Activated T-cell treated with anti-CD3 and anti-CD28 coated beads for 48 hours (primary cell): ENCODE results near the gene TSPYL2.

Source experiments
- DNase-seq: peaks from one replicate; pipeline ENCODE4 v3.0.0-alpha.2; 2020; ENCODE audit warnings: low read depth

Gene TSPYL2

DNA sequence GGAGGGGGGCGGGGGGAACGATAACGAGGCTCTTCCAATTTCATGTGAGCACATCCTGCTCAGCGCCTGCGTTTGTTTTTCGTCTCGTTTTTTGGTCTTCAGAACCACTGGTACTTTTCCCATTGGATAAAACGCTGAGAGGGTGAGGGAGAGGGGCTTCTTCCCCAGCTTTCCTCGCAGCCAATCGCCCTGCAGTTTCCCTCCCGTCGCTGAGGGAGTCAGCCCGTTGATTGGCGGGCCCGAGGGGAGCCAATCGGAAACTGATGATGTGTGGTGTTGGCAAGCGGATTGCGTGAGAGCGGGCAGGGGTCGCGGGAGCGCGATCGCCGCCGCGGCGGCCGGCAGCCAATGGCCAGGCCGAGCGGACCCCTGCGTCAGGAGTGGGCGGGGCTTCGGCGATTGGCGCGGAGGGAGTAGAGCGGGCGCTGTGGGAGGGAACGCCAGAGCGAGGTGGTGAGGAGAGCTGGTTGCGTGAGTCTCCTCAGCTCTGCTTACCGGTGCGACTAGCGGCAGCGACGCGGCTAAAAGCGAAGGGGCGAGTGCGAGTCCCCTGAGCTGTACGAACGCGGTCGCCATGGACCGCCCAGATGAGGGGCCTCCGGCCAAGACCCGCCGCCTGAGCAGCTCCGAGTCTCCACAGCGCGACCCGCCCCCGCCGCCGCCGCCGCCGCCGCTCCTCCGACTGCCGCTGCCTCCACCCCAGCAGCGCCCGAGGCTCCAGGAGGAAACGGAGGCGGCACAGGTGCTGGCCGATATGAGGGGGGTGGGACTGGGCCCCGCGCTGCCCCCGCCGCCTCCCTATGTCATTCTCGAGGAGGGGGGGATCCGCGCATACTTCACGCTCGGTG lies at the start of gene TSPYL2:
Gene TSPYL2, plus strand, starts transcription at position 443 of the 848 bp plus-strand sequence. Its CDS starts 132 bp downstream, at position 575.
- peak; percentile 90 for DNase-seq

DNA sequence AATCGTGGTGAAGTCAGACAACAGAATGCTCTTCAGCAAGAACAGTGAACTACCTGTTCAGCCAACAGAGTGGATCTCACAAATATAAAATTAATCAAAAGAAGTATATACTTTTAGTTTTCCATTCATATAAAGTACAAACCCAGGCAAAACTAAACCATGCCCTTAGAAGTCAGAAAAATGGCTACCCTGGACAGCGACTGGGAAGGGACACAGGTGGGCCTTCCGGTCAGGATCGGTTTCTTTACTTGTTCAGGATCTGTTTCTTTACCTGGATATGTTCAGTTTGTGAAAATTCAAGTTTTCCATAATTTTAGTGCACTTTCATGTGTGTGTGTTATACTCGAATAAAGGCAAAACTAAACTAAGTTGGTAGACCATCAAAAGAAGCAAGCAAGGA lies 46.0 kb upstream of the TSPYL2 start:
- DNase-seq, result no peak

DNA sequence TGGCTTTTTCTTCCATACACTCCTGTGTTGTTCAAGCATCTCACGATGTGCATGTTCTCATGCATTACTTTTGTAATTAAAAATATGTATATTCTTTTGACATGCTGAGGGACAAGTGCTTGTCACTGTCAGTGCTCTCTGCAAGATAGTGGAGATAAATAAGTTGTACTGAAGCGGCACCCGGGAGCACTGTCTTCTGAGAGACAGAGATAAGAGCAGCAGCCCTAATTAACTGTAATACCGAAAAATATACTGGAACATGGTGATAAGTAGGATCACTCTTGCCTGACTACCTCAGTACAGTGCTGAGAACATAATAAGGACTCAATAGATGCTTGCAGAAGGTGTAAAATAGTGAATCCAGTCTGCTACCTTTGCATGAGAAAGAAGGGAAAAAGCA lies 42.9 kb upstream of the TSPYL2 start:
- no peak for DNase-seq

DNA sequence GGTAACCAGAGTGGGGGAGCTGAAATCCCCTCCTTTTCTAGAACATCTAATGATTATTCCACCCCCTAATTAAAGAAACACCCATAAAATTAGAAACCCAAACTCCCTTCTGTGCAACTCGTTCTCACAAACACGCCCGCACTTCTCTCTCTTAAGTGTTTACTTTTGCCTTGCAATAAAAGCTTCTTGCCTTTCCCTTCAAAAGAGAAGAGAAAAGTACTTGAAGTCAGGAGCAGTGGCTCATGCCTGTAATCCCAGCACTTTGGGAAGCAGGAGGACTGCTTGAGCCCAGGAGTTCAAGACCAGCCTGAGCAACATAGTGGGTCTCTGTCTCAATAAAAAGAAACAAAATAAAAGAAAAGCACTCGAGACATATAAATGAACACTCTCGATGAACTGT lies 37.2 kb upstream of the TSPYL2 start:
- DNase-seq, result no peak

DNA sequence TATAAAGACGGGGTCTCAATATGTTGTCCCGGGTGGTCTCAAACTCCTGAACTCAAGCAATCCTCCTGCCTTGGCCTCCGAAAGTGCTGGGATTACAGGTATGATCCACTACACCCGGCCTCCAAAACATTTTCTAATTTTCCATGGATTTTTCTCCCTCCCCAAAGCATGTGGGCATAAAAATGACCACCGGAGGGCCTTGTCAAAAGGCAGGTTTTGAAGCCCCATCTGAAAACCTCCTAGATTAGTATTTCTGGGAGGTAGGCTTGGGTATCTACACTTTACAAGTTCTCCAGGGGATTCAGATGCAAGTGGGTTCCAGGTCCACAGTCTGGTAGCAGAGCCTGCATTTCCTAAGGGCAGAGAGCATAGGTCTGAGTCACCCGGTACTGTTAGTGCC lies 34.9 kb upstream of the TSPYL2 start:
- no peak for DNase-seq

DNA sequence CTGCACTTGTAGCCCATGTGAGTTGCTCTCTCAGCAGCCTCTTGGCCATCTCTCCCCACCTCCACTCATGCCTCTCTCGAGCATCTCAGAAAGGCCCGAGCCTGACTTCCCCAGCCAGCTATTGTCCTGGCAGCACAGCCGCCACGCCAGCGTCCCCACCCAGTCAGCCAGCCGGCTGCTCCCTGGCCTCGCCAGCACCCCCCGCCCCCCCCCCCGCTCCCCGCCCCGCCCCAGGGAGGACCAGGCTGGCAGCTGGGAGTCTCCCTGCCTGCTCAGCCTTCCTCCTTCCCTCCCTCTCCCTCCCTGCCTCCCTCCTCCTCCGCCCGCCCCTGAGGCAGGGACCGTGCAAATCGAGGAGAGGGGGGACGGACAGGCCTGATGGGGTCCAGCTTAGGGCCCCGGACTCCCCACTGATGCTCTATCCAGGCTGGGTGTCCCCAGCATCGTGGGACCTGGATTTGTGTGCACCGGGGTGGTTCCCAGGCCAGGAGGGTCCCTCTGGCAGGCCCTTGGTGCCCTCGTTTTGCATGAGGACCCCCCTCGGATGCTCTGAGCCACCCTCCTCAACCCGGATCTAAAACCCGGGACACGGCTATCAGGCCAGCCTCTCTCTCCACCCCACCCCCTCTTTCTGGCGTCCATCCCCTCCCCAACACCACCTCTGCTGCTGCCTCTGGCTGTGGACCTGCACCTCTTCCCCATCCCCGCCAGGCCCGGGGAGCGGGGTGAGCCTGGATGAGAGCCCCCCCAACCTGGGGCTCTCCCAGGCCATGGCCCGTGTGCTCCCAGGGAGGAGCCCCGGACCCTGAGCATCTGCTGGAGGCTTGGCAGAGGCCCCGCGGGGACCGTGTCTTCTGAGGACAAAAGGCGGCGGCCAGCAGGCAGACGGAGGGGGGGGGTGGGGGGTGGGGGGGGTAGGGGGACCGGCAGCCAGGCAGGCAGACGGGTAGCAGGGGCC lies 33.7 kb upstream of the TSPYL2 start, which contains the start of gene GPR173:
Gene GPR173, plus strand, starts transcription at position 621 of the 958 bp plus-strand sequence. CDS start 27,833 bp downstream, outside the sequence.
- DNase-seq, result no peak

DNA sequence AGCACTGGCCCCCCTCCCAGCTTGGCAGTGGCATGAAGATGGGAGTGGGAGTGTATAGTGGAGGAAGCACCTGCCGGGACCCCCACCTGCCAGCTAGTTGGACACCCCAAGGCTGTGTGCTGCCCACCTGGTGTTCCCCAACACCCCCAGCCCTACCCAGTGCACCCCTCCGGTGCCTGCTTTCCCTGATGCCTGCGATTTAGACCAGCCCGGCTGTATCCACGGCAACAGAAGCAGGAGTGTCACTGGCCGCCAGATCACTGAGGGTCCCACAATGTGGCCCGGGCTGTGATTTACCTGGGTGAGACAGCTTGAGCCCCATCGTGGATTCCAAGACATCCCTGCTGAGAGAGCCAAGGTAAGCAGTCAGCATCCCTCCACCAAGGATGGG lies 33.0 kb upstream of the TSPYL2 start:
- DNase-seq, result no peak

DNA sequence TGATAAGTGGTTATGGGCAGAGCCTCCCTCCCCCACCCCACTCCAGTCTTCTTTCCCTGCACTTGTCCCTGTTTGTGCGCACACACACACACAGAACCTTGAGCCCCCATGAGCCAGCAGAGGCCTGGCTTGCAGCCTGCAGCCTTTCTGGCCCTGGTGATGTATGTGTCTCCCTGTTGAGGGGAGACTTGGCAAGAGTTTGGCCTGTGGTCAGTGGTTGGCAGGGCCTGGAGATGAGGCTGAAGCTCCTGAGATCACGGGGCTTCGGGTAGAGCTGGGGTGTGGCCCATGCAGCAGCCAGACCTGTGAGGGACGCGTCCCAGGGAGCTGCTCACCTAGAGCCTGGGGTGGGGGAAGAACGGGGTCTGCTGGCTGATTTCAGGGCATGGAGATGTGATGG lies 31.3 kb upstream of the TSPYL2 start:
- DNase-seq, result no peak

DNA sequence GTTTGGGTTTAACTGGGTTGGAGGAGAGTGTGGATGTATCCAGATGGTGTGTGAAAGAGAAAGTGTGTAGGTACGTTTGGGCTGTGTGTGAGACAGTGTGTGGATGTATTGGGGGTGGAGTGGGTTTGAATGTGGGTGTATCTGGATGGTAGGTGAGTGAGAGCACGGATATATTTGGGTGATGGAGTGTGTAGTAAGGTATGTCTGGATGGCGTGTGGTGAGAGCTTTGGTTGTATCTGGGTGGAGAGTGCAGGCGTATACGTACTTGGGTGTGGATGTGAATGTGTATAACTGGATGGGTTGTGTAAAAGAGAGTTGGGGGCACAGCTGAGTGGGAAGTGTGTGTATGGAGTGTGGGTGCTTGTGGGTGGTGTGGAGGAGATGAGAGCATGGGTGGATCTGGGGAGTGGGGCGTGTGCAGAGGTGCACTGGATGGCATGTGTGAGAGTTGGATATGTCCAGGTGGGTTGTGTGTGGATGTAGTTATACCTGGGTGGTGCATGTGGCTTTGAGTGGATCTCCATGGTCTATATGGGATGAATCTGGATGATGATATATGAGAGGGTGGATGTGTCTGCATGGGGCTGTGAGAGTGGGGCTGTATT lies 26.8 kb upstream of the TSPYL2 start:
- DNase-seq, result no peak

DNA sequence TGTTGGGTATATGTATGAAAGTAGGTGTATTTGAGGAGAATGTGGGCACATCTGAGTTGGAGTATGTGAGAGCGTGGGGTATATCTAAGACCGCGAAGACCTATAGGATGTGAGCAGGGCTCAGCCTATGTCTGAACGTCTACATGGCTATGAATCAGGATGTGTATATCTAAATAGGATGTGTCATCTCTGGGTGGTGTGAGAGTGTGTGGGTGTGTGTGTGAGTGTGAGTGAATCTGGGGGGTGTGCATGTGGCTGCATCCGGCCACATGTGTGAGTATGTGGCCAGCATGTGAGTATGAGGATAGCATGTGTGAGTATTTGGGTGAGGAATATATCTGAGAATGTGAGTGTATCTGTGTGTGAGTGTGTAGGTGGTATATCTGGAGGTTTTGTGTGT lies 25.9 kb upstream of the TSPYL2 start:
- DNase-seq, result no peak

DNA sequence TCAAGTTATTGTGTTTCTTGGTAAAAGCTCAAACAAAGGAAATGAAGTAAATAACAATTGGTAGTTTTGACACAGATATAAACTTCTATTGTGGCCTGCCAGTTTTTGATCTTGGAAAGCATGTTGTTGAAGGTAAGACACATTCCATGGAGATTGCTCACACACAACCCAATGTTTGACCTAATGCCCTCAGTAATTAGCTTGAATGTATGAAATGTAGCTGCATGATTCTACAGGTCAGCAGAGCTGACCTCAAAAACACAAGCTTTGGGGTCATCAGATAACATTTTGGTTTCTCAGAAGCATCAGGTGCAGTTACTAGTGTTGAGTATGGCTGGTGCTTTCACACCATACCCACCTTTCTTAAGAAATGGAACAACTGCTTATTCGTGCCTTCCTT lies 17.1 kb upstream of the TSPYL2 start:
- no peak for DNase-seq

DNA sequence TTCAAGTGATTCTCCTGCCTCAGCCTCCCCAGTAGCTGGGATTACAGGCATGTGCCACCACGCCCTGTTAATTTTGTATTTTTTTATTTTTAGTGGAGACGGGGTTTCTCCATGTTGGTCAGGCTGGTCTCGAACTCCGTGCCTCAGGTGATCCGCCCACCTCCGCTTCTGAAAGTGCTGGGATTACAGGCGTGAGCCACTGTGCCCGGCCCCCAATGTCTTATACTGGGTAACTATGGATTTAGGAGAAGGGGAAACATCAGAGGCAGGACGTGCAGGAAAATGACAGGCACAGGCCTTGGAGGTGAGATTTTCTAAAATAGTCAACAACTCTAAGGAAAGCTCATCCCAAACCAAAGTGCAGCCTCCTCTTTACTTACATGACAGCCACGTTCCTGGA lies 11.1 kb upstream of the TSPYL2 start:
- no peak for DNase-seq

DNA sequence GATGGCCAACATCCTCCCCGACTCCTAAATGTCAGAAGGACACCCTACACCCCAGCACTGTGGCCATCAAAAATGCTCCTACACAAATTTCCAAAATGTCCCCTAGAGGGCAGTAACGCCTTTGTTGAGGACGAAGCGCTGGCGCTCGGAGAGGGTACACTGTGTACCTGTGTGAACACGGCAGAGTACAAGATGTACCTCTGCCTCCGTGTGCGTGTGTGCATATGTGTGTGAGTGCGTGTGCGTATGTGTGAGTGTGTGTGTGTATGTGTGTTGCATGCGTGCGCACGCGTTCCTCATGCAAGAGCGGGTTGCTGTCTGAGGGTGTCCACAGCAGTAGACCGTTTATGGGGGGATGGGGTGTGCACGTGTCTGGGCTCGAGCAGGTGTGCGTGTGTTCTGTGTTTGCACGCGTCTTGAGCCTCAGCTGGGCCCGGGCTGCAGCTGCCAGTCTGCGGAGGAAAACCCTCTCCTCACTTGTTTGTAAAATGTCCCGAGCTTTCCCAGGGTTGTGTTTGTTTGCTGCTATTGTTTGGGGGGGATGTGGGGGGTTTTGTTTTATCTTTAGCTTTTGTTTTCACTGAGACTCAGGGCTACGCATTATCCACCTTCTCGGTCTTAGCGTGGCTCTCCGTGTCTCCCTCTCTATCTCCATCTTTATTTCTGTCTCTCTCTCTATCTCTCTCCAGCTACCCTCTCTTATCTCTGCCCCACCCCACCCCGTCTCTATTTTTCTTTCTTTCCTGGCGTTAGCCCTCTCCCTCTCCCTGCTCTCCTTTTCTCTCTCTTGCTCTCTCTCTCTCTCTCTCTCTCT lies 10.4 kb upstream of the TSPYL2 start:
- peak; percentile 39 for DNase-seq

DNA sequence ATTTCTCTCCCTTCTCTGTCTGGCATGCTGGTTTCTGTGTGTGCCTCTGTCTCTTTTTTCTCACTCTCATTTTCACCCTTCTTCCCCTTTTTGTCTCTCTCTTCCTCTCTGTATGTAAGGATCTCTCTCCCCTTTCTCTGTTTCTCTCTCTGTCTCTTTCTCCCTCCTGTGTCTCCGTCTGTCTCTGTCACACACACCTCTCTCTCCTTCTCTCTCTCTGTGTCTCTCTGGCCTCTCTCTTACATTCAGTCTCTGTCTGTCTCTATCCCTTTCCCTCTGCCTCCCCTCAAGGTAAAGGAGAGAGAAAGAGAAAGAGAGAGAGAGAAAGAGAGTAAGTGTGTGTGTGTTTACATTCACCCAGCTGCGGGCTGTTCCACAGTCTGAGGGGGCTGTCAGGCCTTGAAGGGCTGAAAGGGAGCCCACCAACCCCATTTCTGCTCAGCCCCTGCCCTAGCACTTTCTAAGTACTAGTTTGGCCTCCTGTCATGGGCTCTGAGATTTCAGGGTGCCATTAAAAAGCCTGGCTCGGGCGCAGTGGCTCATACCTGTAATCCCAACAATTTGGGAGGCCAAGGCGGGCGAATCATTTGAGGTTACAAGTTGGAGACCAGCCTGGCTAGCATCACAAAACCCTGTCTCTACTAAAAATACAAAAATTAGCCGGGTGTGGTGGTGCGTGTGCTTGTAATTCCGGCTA lies 9.6 kb upstream of the TSPYL2 start:
- DNase-seq, result no peak

DNA sequence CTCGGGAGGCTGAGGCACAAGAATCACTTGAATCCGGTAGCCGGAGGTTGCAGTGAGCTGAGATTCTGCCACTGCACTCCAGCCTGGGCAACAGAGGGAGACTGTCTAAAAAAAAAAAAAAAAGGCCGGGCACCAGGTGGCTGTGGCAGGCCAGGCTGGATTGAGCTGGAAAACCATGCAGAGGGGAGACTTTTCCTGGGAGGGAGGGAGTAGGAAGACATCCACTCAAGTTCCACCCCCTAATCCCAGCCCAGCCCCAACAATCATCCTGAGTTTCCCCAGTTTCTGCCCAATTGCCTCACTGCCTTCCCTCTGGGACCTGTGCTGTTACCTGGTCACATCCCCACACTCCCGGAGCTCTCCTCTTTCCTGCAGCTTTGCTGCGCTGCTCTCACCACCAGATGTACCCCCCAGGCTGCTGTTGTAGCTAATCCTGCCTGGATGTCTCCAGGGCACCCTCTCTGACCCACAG lies 9.0 kb upstream of the TSPYL2 start:
- no peak for DNase-seq

DNA sequence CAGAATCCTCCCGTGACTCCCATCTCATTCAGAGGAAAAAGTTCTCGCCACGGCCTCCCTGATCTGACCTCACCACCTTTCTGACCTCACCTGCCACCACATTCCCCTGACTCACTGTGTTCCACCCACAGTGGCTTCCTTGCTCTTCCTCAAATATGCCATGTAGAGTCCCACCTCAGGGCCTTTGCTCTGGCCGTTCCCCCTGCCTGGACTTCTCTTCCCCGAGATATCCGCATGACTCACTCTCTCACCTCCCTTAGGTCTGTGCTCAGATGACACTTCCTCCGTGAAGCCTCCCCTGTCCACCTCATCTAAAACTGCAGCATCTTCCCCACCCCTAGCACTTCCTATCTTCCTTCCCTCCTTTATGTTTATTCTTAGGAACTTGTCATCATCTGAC lies 7.2 kb upstream of the TSPYL2 start:
- no peak for DNase-seq

DNA sequence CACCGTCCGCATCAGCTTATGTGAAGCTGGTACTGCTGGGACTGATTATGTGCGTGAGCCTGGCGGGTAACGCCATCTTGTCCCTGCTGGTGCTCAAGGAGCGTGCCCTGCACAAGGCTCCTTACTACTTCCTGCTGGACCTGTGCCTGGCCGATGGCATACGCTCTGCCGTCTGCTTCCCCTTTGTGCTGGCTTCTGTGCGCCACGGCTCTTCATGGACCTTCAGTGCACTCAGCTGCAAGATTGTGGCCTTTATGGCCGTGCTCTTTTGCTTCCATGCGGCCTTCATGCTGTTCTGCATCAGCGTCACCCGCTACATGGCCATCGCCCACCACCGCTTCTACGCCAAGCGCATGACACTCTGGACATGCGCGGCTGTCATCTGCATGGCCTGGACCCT lies 5.5 kb upstream of the TSPYL2 start:
- no peak for DNase-seq

DNA sequence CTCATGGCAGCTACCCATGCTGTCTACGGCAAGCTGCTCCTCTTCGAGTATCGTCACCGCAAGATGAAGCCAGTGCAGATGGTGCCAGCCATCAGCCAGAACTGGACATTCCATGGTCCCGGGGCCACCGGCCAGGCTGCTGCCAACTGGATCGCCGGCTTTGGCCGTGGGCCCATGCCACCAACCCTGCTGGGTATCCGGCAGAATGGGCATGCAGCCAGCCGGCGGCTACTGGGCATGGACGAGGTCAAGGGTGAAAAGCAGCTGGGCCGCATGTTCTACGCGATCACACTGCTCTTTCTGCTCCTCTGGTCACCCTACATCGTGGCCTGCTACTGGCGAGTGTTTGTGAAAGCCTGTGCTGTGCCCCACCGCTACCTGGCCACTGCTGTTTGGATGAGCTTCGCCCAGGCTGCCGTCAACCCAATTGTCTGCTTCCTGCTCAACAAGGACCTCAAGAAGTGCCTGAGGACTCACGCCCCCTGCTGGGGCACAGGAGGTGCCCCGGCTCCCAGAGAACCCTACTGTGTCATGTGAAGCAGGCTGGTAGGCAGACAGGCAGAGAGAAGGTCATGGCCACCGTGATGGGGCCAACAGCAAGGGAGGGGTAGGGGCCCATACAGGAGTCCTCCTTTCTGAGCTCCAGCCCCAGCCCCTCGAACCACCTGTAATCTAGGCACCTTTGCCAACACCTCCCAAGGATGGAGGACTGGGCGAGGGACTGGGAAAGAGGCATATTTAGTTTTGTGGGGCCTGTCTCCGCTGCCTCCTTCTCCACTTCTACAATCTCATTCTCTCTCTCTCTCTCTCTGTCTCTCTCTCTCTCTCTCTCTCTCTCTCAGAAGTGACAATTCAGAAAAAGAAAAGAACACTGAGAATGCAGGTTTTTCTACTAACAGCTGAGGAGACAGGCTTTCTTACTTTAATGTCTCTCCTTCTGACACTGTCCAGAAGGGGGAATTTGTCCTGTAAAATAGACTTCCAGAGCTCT lies 4.7 kb upstream of the TSPYL2 start:
- no peak for DNase-seq

DNA sequence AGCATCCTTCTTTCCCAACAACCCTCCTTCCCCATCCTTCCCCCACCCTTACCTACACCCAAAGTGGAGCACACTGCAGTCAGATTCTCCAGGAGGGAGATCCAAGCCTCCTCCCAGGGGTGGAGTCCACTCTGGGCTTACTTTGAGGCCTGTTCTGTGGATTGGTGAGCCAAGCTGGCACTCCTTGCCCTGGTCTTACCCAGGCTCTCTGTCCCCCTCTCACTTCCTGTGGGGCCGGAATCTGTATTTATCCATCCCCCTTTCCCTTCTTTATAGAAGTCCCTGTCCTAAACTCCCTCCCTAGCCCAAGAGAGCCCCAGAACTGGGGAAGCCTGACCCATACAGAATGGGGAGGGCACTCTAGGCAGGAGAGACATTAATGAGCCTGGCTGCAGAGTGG lies 3.2 kb upstream of the TSPYL2 start:
- DNase-seq, result no peak
